ENCODE results near the gene SYT9. TPM values are rescaled to one million over a fixed set of nuclear protein-coding genes. Genes with fewer than 3 reads are reported as not detected.

The SYT9 gene
- total and polyA plus RNA-seq, 2 of the 8 experiments (the other 6 are each of a cell fraction or from before 2014, with no cell fraction given), result 1.5 to 2.9 TPM

- H3K4ac ChIP-seq (replicated peaks; ENCODE audit: insufficient read length, low read depth, low read length), result no peak overlapping the region
Observed at GRCh38 chr11:7457211-7457610, 205.5 kb downstream of the SYT9 start.

More at GRCh38 chr11:7457211-7457610, 205.5 kb downstream of the SYT9 start:
- Histone ChIP-seq H4K20me1 (replicated peaks in 1 of 2; ENCODE audit: control insufficient read depth in 1 of 2, insufficient read depth in 2 of 2, low read length in 2 of 2) (no peaks in the 10 kb centered on the region), H2BK5ac (ENCODE audit: low read depth, low read length) (no peak overlapping the region), H2BK20ac (ENCODE audit: low read length) (no peak overlapping the region), H4K5ac (ENCODE audit: insufficient read length, low read depth, low read length) (no peak overlapping the region), H3K27ac (ENCODE audit: low read depth, low read length) (no peak overlapping the region), H2BK12ac (ENCODE audit: low read depth, low read length) (no peak overlapping the region), H3K14ac (ENCODE audit: insufficient read length) (no peak overlapping the region), H3K18ac (ENCODE audit: extremely low read depth, low read length) (no peak overlapping the region), H2BK15ac (ENCODE audit: low read length) (no peak overlapping the region), H3K4me2 (ENCODE audit: insufficient read depth in 1 of 2, low read depth in 2 of 2, low read length in 2 of 2) (no peak overlapping the region), H3K23ac (ENCODE audit: insufficient read length) (no peak overlapping the region), H3K27me3 (replicated peaks in 1 of 4; ENCODE audit: control insufficient read depth in 3 of 4, extremely low read depth in 1 of 4, insufficient read depth in 3 of 4, low read length in 3 of 4) (no peaks in the 10 kb centered on the region), H3K79me1 (ENCODE audit: low read depth, low read length) (no peaks in the 10 kb centered on the region), H3K9ac (replicated peaks in 1 of 4; ENCODE audit: extremely low read depth in 1 of 4, low read depth in 3 of 4, low read length in 3 of 4) (no peak overlapping the region), H4K8ac (ENCODE audit: extremely low read depth, insufficient read depth, low read length) (no peak overlapping the region), H2BK120ac (replicated peaks; ENCODE audit: low read depth, low read length) (no peak overlapping the region), H2AK5ac (ENCODE audit: low read depth, low read length) (no peak overlapping the region), H3K36me3 (ENCODE audit: control insufficient read depth in 2 of 4, insufficient read depth in 4 of 4, low read length in 3 of 4) (no peaks in the 10 kb centered on the region), H3K56ac (replicated peaks; ENCODE audit: insufficient read length, low read depth, low read length) (no peak overlapping the region), H3K4me1 (replicated peaks in 1 of 4; ENCODE audit: control insufficient read depth in 3 of 4, insufficient read depth in 4 of 4, low read length in 3 of 4) (no peaks in the 10 kb centered on the region), H2AFZ (ENCODE audit: low read length) (no peak overlapping the region), H3K79me2 (ENCODE audit: control insufficient read depth in 1 of 2, insufficient read depth in 2 of 2, low read length in 2 of 2) (no peaks in the 10 kb centered on the region), H3K23me2 (ENCODE audit: low read depth, low read length) (no peaks in the 10 kb centered on the region; the same call in 1 of the 2 replicates), H3K9me3 (ENCODE audit: insufficient read depth in 2 of 2, low read depth in 1 of 2, low read length in 1 of 2) (no peaks in the 10 kb centered on the region), H4K91ac (replicated peaks; ENCODE audit: insufficient read length, low read length) (no peak overlapping the region), H3K4me3 (ENCODE audit: extremely low read depth in 1 of 4, insufficient read depth in 2 of 4, low read depth in 3 of 4, low read length in 4 of 4) (no peak overlapping the region)
- 69% methylated on average over 1 of the region's 1 CpG; no CpG with 5 or more reads in 1 of the 2 experiments for WGBS, 2 experiments (ENCODE audit: extremely low coverage in 1 of 2, insufficient coverage in 1 of 2, insufficient read length in 1 of 2, insufficient replicate concordance in 2 of 2, low coverage in 1 of 2, low lambda C conversion rate in 2 of 2, missing lambda C conversion rate in 1 of 2)
- TF ChIP-seq TCF12 (IDR thresholded peaks at IDR 0.05; ENCODE audit: low read depth, low read length), result no peak
- TF ChIP-seq SIRT6 (IDR thresholded peaks at IDR 0.05; ENCODE audit: low read length), result no peak
- ChIA-PET POLR2A (ENCODE audit: partially characterized antibody) (no interaction called here), CTCF (ENCODE audit: partially characterized antibody) (interaction anchor here (1.4 kb wide), 1 partner anchor 17 kb away, joined by 3 read pairs; no protein-coding TSS in a partner anchor)
- FAIRE-seq, result no peak
- no peak for DNase-seq (ENCODE audit: low read depth in 1 of 2, low spot score in 2 of 2)

All from H1 (cell line).